GM19099 (cell line): ENCODE data around the gene IRAK4.

Experiments used
- POLR2A ChIP-seq: IDR thresholded peaks from 3 replicates; pipeline ENCODE4 v1.6.1; 2011; ENCODE audit warnings: low read depth; ENCODE audit not compliant: insufficient read length; ENCODE audit errors: extremely low read depth

Gene IRAK4

GRCh38 chr12:43758247-43758727, 464 bp upstream of the IRAK4 start:
- TF ChIP-seq POLR2A, result no peak

DNA sequence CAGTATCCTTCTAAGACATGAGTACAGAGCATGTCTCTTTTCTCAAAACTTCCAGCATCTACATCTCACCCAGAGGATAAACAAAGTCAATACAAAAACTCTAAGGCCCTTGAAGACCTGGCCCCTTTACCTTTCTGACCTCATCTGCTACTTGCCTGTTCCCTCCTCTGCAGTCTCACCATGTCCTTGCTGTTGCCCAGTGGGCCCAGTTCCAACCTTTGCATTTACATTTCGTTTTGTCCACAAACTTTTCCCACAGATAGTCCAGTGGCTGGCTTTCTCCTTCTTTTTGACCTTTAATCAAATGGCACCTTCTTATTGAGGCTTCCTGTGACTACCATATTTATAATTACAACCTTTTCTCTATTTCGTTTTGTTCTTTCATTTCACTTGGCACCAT, 1.6 kb downstream of the IRAK4 start:
- no peak for TF ChIP-seq POLR2A

- TF ChIP-seq POLR2A, result no peak
These were observed 2.7 kb downstream of the IRAK4 start for GRCh38 chr12:43761500-43761899.

DNA sequence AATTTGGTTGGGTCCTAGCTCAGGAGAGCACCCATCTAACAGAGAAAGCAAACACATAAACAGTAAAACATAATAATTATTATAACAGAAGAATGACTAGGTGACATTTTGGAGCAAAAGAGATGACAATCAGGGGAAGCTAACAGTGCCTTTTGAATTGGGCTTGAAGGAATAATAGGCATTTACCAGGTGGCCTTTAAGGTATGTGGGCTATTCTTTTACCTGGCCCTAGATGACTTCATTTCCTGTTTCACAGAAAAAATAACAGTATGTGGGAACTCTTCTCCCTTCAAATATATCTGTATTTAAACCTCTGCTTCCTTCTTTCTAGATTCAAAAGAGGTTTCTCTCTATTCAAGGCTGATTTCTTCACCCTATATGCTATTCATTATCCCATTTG, 3.8 kb downstream of the IRAK4 start:
- no peak for TF ChIP-seq POLR2A

DNA sequence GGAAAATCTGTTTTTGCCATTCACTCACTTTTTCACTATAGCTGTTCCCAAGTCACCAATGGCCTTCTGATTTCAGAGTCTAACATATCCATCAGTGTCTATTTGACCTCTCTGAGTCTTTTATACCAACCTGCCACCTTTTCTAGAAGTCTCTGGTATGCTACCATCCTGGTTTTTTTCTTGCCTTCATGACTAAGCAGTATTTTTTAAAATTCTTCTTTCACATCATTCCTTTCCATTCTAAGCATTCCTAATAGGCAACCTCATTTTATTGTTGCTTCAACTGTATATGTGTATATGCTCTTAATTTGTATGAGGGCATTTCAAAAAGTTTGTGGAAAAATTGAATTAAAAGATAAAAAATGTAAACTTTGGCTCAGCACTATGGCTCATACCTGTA, 5.0 kb downstream of the IRAK4 start:
- TF ChIP-seq POLR2A, result no peak

GRCh38 chr12:43764528-43764927, 5.8 kb downstream of the IRAK4 start:
- TF ChIP-seq POLR2A, result no peak

GRCh38 chr12:43766291-43766690, 7.5 kb downstream of the IRAK4 start:
- TF ChIP-seq POLR2A, result no peak

DNA sequence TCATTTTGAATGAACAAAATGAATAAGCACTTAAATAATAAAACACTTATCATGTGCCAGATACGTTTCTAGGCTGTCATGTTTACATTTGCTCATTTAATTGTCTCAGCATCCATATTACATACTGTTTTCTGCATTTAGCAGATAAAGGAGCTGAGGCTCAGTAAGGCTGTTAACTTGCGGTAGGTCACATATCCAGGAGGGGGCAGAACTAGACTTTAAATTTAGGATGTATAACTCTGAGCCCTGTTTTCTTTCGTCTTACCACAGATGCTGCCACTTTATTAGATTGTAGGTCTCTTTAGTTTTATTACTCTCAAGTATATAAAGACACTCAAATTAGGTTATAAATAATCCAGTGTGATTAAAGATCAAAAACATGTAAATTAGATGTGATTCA, 17.7 kb downstream of the IRAK4 start:
- no peak for TF ChIP-seq POLR2A

- TF ChIP-seq POLR2A, result no peak
These were observed 28.3 kb downstream of the IRAK4 start for GRCh38 chr12:43786899-43787693.

DNA sequence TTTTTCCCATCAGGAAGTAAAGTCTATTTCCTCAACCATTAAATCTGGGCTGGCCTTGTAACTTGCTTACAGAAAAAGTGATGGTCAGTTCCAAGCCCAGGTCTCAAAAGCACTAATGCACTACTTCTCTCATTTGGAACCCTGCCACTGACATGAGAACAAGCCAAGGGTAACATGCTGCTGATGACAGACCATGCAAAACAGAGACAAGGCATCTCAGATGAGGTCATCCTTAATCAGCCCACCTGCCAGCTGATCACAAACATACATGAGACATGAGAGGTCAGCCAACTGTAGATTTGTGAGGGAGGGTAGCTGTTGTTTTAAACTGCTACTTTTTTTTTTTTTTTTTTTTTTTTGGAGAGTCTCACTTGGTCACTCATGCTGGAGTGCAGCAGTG, 31.2 kb downstream of the IRAK4 start:
- TF ChIP-seq POLR2A, result no peak

DNA sequence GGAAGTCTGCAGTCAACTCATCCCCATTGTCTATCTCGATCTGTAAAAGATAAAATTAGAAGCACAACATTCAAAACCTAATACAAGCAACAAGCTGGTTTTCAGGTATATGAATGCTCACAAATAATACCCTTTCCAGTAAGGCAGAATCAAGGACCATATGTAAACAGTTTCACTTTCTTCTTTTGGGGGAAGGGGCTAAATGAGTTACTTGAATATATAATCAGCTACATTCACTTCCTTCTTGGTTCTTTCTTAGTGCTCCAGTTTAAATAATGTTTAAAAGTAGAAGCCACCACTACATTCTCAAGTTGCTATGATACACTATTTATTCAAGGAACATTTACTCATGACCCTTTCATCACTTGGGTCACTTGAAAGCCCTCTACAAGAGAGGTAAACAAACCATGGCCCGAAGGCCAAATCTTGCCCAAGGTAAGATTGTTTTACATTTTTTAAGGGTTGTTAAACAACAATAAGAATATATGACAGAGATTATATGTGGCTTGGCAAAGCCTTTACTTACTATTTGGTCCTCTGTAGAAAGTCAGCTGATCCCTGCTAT, 37.0 kb downstream of the IRAK4 start:
- no peak for TF ChIP-seq POLR2A

- no peak for TF ChIP-seq POLR2A
These were observed 38.9 kb downstream of the IRAK4 start for GRCh38 chr12:43797561-43798217.

- no peak for TF ChIP-seq POLR2A
These were observed 46.6 kb downstream of the IRAK4 start for GRCh38 chr12:43805149-43805859.

- TF ChIP-seq POLR2A, result peak; percentile 96
These were observed 47.3 kb downstream of the IRAK4 start, which contains the start of gene TWF1 for GRCh38 chr12:43805860-43806736. TSS of gene TWF1 (minus strand) at chr12:43806317. CDS start at chr12:43806245, 72 bp downstream.
